Measurements from ENCODE around the gene VASH1.

DNA sequence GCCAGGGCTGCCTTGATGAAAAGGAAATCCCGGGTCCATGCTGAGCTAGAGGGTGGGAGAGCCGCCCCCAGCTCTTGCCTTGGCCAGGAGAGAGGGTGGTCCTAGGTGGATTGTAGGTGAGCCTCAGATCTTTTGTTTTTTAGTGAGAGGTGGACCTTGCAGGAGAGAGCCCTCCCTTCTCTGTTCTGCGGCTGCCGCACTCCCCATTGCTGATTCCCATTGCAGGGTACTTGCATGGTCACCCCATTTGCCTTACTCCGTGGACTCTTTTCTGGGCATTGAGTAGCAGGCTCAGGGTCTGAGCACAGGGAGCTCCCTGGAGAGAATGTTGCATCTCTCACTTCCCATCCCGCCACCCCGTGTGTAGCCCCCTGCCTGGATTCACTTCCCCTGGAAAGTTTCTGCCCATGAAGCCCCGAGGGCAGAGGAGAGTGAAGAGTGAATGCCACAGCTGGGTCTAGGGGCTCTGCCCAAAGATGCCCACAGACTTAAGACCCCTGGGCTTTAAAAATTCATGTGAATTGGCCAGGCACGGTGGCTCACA is 10.2 kb downstream of the VASH1 start:
- TF ChIP-seq YY1 (IDR thresholded peaks at IDR 0.05; ENCODE audit: insufficient read depth, insufficient read length) (no peak), SUZ12 (IDR thresholded peaks at IDR 0.05; ENCODE audit: extremely low read depth, insufficient read depth, insufficient read length) (no peak)
